HG02763 (cell line): ENCODE results near the gene RNU4-1.
"Not testable (repeated sequence)": the region's sequence is repeated elsewhere in the genome, so short reads cannot be mapped to it uniquely, and the experiment has no call there.

ENCODE experiments used
- ATAC-seq: cut with Tn5 transposase; IDR thresholded peaks from one replicate; pipeline ENCODE4 v1.9.1; 2021; ENCODE audit warnings: mild to moderate bottlenecking, moderate library complexity; ENCODE audit not compliant: unreplicated experiment

RNU4-1 gene

DNA sequence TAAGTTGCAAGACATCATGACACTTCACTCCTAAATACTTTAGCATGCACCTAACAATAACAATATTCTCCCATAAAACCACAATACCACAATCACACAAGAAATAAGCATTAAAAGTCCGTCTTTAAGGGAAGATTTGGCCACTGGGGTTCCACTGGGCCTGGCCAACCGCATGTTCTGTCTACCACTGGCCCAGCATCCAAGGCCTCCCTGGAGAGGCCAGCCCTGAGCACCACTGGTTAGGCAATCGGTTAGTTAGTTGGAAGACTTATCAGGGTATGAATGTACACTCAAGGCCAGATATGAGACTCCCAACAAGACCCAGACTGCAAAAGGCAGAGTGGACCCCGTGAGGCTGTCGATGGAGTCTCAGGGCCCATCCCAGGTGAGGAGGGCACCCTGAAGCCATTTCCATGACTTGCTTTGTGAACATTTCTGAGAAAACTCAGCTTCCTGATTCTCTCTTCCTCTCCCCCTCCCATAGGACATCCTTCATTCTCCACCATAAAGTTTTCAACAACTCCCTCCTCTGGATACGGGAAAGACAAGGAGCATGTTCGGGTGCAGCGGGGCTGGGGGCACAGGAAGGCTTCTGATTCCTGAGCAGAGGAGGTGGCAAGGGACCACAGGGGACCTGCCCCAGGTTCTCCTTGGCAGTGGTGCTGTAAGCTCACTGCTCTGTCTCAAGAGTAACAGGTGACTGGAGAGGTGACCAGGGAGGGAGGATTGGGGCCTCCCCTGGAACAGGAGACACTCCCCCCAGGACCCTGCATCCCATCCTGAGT lies 33.4 kb downstream of the RNU4-1 start:
- no peak for ATAC-seq

DNA sequence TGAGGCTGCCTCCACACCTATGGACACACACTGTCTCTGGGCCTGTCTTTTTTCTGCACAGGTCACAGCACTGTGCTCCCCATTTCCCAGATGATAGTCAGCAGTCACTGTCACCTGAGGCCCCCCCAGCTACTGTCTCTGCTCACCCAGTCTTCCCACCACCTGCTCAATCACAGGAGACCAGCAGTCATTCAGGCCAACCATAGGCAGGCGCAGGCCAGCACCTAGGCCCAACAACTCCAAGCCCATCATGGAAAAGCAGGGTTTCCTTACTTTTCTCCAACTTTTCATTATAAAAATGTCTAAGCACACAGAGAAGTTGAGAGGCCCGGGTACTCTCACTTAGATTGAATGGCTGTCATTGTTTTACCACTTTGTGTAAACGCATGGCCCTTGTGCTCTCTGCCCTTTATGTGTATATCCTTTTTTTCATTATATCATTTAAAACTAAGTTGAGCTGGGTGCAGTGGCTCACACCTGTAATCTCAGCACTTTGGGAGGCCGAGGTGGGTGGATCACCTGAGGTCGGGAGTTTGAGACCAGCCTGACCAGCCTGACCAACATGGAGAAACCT lies 34.6 kb downstream of the RNU4-1 start:
- ATAC-seq: no peak

DNA sequence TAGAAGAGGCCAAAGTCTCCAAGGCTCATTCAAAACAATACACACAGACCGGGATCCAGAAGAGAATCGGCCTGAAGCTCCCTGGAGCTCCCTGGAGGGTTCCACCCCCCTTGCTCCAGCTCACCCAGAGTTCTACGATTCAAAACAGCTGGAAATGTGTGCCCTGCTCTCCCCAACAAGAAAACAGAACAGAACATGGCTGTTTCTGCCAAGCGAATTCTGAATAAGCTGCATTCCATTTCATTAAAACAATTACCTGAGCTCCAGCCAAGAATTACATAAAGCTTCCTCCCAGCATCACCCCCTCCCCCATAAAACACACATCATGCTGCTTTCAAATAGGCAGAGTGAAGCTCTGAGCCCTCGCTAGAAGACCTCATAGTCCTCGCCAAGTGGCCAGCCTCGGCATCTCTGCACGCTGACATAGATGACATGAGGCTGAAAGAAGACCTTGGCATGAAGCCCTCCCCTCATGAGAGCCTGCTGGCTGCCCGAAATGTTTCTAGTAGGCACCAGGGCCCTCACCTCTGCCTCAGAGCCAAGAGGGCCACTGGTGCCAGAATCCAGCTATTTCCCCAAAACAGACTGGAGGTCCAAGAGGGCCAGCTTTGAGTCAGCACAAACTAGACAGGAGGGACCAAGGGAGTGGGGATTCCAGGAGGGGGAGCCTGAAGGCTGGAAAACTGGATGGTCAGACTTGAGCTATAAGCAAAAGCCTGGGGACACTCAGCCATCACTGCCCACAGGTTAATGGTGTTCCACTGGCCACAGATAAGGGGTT lies 35.8 kb downstream of the RNU4-1 start:
- ATAC-seq: no peak

DNA sequence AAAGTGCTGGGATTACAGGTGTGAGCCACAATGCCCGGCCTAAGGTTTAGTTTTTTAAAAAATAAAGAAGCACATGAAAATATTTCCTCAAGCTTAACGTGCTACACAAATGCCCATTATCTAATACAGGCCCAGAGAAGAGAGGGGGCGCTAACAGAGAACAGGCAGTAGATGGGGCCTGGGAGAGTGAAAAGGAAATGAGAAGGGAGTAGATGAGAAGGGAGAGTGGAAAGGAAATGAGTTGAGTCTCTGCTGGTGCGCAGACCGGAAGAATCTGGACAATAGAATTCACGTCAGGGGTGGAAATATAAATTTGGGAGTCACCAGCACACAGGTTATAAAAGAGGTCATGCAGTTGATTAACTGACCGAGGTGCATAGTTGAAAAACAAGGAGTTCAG lies 38.2 kb downstream of the RNU4-1 start:
- no peak for ATAC-seq

DNA sequence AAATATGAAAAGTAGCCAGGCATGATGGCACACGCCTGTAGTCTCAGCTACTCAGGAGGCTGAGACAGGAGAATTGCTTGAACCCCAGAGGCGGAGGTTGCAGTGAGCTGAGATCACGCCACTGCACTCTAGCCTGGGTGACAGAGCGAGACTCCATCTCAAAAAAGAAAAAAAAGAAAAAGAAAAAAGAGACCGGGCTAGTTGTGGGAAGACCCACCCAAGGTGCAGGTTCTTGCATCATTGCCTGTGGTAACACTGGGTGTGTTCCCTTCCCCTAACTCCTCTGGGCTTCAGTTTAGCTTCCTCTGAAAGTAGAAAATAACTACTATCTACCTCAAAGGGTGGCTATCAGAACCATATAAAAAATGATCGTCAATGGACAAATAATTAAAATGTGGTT lies 39.7 kb downstream of the RNU4-1 start:
- not testable (repeated sequence) for ATAC-seq

DNA sequence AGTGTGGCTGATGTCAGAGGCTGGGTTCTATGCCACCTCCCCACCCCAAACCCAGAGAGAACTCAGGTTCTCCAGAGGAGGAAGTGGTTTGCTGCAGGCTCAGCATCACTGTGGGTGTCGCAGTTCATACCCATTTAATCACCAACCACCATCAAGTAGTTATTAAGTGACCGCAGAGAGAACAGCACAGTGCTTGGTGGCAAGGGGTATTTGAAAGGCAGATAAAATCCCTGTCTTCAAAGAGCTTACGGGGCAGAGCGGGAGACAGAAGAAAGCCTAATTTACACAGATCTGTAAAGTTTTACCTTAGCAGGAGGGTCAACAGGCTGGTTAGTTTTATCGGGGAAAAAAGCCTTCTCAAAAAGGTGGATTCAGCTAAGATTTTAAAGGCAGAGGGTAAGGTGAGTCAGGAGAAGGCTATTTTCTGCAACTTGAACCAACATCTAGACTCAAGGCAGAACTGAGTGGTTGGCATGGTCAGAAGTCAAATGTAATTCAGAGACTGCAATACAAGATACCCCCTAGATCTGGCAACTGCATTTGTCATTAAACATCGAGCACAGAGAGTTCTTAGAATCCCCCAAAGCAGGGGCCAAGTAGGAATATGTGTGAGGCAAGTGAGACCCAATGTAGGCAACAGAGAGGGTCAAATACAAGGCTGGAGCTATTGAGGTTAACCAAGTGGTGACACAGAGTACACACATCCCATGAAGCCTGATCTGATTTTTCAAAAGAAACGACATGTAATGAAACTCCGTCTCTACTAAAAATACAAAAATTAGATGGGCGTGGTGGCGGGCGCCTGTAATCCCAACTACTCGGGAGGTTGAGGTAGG lies 40.7 kb downstream of the RNU4-1 start:
- no peak for ATAC-seq

DNA sequence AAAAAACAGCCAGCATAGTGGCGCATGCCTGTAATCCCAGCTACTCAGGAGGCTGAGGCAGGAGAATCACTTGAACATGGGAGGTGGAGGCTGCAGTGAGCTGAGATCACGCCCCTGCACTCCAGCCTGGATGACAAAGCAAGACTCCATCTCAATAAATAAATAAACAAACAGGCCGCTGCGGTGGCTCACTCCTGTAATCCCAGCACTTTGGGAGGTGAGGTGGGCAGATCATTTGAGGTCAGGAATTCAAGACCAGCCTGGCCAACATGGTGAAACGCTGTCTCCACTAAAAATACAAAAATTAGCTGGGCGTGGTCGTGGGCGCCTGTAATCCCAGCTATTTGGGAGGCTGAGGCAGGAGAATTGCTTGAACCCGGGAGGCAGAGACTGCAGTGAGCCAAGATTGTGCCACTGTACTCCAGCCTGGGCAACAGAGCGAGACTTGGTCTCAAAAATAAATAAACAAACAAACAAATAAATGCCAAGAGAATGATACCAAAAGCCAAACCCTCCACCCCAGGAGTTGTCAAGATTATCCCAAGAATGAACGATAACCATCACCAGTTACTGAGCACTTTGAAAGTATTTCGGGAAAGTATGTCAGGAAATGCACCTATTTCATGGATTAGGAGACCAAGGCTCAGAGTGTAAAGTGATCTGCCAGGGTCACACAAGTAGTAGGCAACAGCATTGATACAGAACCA lies 41.5 kb downstream of the RNU4-1 start:
- ATAC-seq: not testable (repeated sequence)

DNA sequence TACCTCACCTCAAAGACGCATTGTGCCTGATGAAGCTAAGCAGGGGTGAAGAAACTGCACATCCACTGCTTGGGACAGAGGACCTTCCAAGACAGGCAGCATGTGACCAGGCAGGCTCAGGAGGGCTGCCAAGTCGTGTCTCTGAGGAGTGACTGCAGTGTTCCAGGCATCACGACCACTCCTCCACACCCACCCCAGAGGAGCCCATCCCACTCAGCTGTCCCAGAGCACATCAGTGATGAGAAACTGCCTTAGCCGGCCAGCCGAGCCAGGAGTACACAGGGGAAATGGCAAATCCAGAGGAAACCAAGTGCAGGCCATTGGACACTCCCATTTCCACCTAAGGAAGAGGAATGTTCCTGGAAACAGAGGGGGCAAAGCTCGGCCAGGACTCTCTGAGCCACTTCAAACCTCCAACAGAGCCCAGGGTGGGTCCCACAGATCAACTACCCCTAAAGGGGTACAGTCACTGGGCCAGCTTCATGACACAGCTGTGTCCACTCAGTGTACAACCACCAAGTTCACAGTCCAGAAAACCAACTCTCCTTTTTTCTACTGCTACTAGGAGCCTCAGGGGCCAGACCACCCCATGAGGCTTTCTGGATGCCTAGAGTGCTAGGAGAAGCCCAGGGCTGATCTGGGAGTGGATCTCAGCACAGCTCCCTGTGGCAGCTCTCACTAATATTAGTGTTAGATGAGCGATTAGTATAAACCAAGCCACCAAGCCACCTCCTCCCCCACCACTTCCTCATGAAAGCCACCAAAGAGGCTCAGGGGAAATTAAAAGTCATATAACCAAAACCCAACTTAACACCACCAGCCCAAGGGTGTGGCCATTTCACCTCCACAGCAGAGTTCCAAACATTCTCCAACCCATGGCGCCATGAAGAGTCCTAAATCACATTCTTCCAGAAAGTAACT lies 42.9 kb downstream of the RNU4-1 start:
- ATAC-seq: no peak

DNA sequence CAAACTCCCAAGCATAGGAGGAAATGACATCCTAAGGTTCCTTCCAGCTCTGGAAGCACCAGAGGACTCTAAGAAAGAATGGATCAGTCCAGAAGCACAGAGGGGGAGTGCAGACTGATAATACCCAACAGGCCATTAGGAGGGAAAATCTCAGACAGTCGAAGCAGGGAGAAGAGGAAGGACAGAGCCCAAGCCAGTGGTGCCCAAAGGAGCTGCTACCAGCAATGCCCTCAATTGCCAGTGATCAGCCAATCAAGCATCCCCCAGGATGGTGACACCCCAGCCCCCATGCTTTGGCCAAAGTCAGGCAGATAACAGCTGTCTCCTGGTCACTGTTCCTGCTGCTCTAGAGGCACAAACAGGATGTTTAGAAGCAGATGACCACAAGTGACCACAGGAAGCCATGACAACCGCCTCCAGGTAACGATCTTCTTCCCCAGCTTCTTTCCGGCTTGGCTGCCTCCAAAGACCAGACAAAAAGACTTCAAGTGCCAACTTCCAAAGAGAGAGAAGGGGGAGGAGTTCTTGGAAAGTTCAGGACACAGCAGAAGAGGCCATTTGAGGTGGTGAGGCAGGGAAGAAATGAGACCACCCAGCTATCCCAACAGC lies 43.7 kb downstream of the RNU4-1 start:
- no peak for ATAC-seq

DNA sequence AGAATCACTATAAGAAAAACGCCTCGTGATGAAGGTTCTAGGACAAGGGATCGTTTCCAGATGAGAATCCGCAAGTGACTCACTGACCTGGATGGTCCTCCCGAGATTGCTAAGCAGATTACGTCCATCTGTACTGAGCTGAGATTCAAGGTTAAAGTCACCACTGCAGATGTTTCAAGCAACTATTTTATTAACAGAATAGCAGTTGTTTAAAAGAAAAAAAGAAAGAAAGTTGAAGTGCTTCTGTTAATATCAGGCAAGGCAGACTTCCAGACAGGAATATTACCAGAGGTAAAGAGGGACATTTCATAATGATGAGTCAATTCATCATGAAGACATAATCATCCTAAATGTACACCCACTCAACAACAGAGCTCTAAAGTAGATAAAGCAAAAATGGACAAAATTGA lies 45.4 kb downstream of the RNU4-1 start:
- ATAC-seq: no peak

DNA sequence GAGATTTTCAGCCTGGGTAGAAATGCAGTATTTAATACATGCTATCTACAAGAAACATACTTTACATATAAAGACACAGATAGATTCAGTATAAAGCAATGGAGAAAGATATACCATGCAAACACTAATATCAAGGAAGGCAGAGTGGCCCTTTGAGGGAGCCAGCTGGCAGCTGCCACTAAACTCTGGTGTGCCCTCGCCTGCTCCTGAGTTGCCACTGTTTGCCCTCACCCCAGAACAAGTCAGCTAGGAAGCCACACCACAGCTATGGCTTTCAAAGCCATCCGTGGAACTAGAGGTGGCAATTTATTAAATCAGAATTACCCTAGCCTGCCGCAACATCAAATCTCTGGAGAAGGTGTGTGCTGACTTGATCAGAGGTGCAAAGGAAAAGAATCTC lies 45.9 kb downstream of the RNU4-1 start:
- ATAC-seq: no peak

DNA sequence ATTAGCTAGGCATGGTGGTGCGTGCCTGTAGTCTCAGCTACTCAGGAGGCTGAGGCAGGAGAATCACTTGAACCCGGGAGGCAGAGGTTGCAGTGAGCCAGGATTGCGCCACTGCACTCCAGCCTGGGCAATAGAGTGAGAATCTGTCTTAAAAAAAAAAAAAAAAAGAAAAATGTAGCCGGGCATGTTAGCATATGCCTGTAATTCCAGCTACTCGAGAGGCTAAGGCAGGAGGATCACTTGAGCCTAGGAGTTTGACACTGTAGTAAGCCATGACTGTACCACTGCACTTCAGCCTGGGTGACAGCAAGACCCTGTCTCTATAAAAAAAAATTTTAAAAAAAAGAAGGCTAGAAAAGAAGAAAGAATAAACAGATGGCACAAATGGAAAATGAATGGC lies 46.3 kb downstream of the RNU4-1 start:
- ATAC-seq: not testable (repeated sequence)
